Kidney epithelial cell (primary cell): Measurements from ENCODE around the gene ETV6. TPM values are rescaled to one million over a fixed set of nuclear protein-coding genes. Genes with fewer than 3 reads are reported as not detected.
A peak's percentile ranks its signal among the peaks of the same experiment; 100 is the strongest.

Source experiments
- DNase-seq: peaks from one replicate; pipeline ENCODE4 v3.0.0-alpha.2; 2010; ENCODE audit warnings: low read depth
- H3K27me3 ChIP-seq: 2 replicates; pipeline ENCODE4 v1.6.0; 2011; ENCODE audit warnings: low read length; ENCODE audit not compliant: control insufficient read depth, insufficient read depth
- H3K36me3 ChIP-seq: 2 replicates; pipeline ENCODE4 v1.5.1; 2011; ENCODE audit warnings: low read length; ENCODE audit not compliant: control insufficient read depth, insufficient read depth
- H3K4me3 ChIP-seq: 2 replicates; pipeline ENCODE4 v1.5.1; 2011; ENCODE audit warnings: low read depth, mild to moderate bottlenecking, control low read depth, low read length
- CTCF ChIP-seq: IDR thresholded peaks from 2 replicates; pipeline ENCODE4 v1.5.1; 2011; ENCODE audit warnings: mild to moderate bottlenecking, moderate library complexity, low read length, control low read depth, inconsistent platforms; ENCODE audit not compliant: insufficient read depth, poor library complexity, severe bottlenecking
- total RNA-seq: library from RNA; depleted of rRNA; stranded (reverse); fragments of >200 nt; gene quantifications from 2 replicates; pipeline ENCODE4 v1.2.3, GENCODE V29; 2015

ETV6 gene
- total RNA-seq, 1 donor from 2014 or later: 17.6 TPM

GRCh38 chr12:11813438-11813813 lies 164.0 kb downstream of the ETV6 start:
- no peak for TF ChIP-seq CTCF

DNA sequence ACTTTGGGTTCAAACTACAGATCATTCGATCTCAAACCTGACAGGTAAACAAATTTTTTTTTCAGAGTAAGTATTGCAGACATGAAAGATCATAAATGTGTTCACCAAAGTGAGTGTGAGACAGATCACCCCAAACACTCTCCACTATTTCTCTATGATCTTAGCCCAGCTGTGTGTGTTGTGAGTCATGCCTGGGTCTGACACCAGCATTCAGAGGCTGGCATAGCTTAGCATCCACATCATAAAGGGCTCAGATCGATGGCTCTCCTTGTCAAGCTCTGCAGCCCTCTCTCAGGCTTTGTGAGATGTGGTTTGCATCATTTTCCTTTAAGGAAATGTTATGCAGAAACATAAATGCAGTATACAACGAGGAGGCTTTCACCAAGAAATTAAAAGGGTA lies 164.9 kb downstream of the ETV6 start:
- Histone ChIP-seq H3K36me3 (peaks cover 2% of the 10 kb centered on the region), H3K4me3 (no peak overlapping the region), H3K27me3 (no peaks in the 10 kb centered on the region)
- no peak for TF ChIP-seq CTCF
- peak; percentile 71 for DNase-seq

More at GRCh38 chr12:11813438-11813813, 164.0 kb downstream of the ETV6 start:
- no peak overlapping the region for H3K4me3 ChIP-seq
- no peaks in the 10 kb centered on the region for H3K36me3 ChIP-seq
- no peaks in the 10 kb centered on the region for H3K27me3 ChIP-seq
- no peak for DNase-seq

GRCh38 chr12:11815397-11815796 lies 165.9 kb downstream of the ETV6 start:
- Histone ChIP-seq H3K27me3 (no peaks in the 10 kb centered on the region), H3K4me3 (no peak overlapping the region), H3K36me3 (peaks cover 2% of the 10 kb centered on the region)
- no peak for TF ChIP-seq CTCF
- DNase-seq: no peak

- DNase-seq: no peak
- Histone ChIP-seq H3K36me3 (peaks cover 3% of the 10 kb centered on the region), H3K27me3 (no peaks in the 10 kb centered on the region), H3K4me3 (no peak overlapping the region)
- no peak for TF ChIP-seq CTCF
These were observed 170.2 kb downstream of the ETV6 start for GRCh38 chr12:11819643-11820042.

DNA sequence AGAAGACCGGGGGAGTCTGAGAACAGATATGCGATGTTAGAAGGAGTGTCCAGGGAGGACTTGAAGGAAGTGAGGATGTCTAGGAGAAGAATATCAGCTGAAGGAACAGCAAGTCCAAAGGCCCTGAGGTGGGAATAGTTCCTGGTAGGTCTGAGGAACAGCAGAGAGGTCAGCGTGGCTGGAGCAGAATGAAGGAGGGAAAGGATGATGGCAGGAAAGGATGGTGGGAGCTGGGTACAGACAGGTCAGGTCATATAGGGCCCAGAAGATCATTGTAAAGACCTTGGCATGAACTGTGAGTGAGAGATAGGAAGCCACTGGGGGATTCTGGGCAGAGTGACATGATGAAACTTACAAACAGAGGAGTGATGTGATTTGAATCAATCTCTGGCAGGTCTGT lies 171.0 kb downstream of the ETV6 start:
- Histone ChIP-seq H3K36me3 (peaks cover 3% of the 10 kb centered on the region), H3K4me3 (no peak overlapping the region), H3K27me3 (no peaks in the 10 kb centered on the region)
- no peak for TF ChIP-seq CTCF
- DNase-seq: no peak

DNA sequence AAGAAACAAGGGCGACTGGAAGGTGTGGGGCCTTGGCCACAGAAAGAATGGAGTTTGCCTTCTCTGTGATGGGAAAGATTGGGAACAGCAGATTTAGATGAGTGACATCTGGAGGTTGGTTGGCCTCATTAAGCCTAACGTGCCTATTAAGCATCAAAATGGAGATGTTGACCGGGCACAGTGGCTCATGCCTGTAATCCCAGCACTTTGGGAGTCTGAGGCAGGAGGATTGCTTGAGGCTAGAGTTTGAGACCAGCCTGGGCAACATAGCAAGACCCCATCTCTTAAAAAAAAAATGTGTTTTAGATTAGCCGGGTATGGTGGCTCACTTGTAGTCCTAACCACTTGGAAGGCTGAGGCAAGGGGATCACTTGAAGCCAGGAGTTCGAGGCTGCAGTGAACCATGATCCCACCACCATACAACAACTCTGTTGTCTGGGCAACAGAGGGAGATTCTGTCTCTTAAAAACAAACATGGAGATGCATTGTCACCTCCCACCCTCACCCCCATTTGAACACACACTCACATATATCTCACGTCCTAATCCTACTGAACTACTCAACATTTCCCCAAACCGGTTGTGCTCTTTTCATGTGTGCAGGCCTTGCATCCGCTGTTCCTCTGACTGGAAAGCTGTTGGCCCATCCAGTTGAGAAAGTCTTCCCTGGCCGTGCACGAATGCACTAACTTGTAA lies 172.1 kb downstream of the ETV6 start:
- no peaks in the 10 kb centered on the region for H3K27me3 ChIP-seq
- TF ChIP-seq CTCF: no peak
- no peak for DNase-seq

More for the DNA sequence above, 172.1 kb downstream of the ETV6 start:
- Histone ChIP-seq H3K36me3 (peaks cover 3% of the 10 kb centered on the region), H3K4me3 (no peak overlapping the region)
